Daoy (cell line): ENCODE data around the gene DCUN1D5. TPM values are rescaled to one million over a fixed set of nuclear protein-coding genes. Genes with fewer than 3 reads are reported as not detected.

Experiments
- DNase-seq: peaks from one replicate; pipeline ENCODE4 v3.0.0-alpha.2; 2015; ENCODE audit warnings: low read depth
- total RNA-seq: library from RNA; depleted of rRNA; stranded (reverse); fragments of >200 nt; shearing (Covaris generic); gene quantifications from 2 replicates; pipeline ENCODE4 v1.2.3, GENCODE V29; 2014; rRNA removed

DCUN1D5 gene
- 131 and 184 TPM in 2 replicates for total RNA-seq

- peak; percentile 96 for DNase-seq
Observed at GRCh38 chr11:103091801-103092524, at the start of gene DCUN1D5. DCUN1D5 (minus strand) TSS chr11:103092160; CDS start chr11:103091872, 288 bp downstream.

- no peak for DNase-seq
Observed at GRCh38 chr11:103125462-103125861, 33.5 kb upstream of the DCUN1D5 start.

GRCh38 chr11:103114836-103115235 lies 22.9 kb upstream of the DCUN1D5 start:
- no peak for DNase-seq

GRCh38 chr11:103112364-103112763 lies 20.4 kb upstream of the DCUN1D5 start:
- no peak for DNase-seq

GRCh38 chr11:103111400-103111799 lies 19.4 kb upstream of the DCUN1D5 start:
- DNase-seq: no peak

GRCh38 chr11:103110391-103110790 lies 18.4 kb upstream of the DCUN1D5 start:
- no peak for DNase-seq

GRCh38 chr11:103109818-103110388 lies 17.9 kb upstream of the DCUN1D5 start:
- peak; percentile 23 for DNase-seq

GRCh38 chr11:103108933-103109817 lies 17.2 kb upstream of the DCUN1D5 start, which contains the start of gene DYNC2H1:
DYNC2H1 (plus strand) TSS chr11:103109426; CDS start chr11:103109575, 149 bp downstream.
- DNase-seq: peak; percentile 95

- DNase-seq: no peak
Observed at GRCh38 chr11:103097279-103097678, 5.3 kb upstream of the DCUN1D5 start.

- peak; percentile 37 for DNase-seq
Observed at GRCh38 chr11:103091064-103091800, 728 bp downstream of the DCUN1D5 start.

- DNase-seq: no peak
Observed at GRCh38 chr11:103086461-103086860, 5.5 kb downstream of the DCUN1D5 start.

- no peak for DNase-seq
Observed at GRCh38 chr11:103085758-103086365, 6.1 kb downstream of the DCUN1D5 start.

GRCh38 chr11:103079833-103080232 lies 12.1 kb downstream of the DCUN1D5 start:
- no peak for DNase-seq

GRCh38 chr11:103078710-103079109 lies 13.2 kb downstream of the DCUN1D5 start:
- DNase-seq: no peak

GRCh38 chr11:103077554-103077953 lies 14.4 kb downstream of the DCUN1D5 start:
- DNase-seq: no peak

- no peak for DNase-seq
Observed at GRCh38 chr11:103076361-103076760, 15.6 kb downstream of the DCUN1D5 start.

- DNase-seq: no peak
Observed at GRCh38 chr11:103071008-103071407, 21.0 kb downstream of the DCUN1D5 start.

- DNase-seq: no peak
Observed at GRCh38 chr11:103070142-103070541, 21.8 kb downstream of the DCUN1D5 start.

- no peak for DNase-seq
Observed at GRCh38 chr11:103069367-103069766, 22.6 kb downstream of the DCUN1D5 start.

GRCh38 chr11:103067118-103067517 lies 24.8 kb downstream of the DCUN1D5 start:
- DNase-seq: no peak

GRCh38 chr11:103061656-103062055 lies 30.3 kb downstream of the DCUN1D5 start:
- no peak for DNase-seq
